ENCODE results near the gene DPF3.

Gene DPF3

DNA sequence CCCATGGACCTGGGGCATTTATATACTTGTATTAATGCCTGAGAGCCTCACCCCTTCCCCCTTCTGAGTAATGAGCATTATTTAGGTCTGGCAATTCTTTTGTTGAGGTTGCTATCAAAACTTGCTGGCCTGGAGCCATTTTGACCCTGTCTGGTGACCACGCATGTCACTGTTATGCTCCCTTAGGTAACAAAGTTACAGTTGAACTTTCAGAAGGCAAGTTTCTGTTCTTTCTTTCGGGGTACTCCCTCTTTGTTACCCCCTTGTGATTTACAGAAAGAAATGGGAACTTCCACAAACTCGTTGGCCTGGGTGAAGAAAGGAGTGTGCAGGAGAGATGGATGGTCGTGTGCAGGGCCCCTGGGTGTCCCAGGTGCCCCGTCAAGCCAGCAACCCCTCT is 305.4 kb downstream of the DPF3 start:
- no peak for DNase-seq

DNA sequence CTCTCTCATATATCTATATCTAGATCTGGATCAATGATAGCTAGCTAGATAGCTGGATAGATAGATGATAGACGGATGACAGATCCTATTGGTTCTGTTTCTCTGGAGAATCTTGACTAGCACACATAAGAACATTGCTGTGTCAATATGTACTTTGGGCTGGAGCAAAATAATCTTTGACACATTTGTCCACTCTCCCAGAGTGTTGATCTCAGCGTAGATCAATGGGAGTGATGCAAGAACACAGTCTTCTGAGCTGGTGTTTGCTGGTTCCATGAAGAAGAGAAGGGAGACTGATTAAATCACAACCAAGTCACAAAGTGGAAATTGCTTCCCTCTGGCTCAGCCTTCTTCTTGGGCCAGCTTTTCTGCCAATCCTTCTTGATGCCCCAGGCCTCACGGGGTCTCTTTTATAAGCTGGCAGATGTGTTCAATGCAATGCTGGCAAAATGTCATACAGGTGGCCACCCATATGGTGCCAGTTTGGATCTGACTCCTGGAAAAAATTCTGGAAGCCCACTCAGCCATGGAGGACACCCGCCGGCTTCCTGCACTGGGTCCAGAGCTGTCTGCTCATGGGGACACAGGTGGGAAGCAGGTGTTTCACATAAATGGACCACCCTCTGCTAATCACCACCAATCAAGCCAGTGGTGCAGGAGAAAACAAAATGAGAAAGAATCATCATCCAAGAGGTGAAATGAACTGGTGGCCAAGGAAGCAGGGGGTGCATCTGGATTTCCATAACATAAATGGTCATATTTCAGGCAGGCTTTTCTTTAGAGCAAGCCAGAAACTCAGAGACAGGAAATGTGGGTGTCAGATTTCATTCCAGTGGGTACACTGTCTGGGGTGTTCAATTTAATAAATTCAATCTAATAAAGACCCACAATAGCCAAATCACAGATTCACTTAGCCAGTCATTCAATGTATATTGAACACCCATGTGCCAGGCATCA is 310.3 kb downstream of the DPF3 start:
- DNase-seq: no peak

DNA sequence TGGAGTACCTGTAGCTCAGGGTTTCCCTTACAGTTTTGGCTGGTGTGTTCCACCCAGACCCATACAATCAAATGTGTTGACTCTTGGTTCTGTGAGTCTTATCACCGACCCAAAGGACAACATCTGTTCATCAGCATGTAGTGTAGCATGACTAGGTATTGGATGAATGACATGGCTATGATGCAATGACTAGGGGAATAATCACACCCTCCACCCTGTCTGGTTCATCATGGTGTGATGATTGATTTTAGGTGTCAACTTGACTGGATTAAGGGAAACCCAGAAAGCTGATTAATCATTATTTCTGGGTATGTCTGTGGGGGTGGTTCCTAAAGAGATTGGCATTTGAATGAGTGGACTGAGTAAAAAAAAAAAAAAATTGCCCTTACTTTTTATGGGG is 311.3 kb downstream of the DPF3 start:
- no peak for DNase-seq

DNA sequence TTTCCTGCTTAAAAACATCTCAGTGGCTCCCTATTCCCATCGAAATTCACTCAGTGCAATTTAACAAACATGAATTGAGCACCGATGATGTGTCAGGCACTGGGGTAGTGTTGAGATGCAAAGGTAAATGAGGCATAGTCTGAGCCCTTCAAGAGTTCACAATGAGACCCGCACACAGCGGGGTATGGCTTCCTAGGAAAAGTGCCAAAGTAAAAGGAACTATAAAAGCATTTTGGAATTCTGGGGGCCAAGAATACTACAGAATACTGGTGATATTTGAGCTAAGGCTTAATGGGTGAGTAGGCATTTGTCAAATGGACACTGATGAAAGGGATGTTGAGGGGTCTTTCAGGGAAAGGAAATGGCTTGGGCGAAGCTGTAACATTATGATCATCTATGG is 315.4 kb downstream of the DPF3 start:
- no peak for DNase-seq

DNA sequence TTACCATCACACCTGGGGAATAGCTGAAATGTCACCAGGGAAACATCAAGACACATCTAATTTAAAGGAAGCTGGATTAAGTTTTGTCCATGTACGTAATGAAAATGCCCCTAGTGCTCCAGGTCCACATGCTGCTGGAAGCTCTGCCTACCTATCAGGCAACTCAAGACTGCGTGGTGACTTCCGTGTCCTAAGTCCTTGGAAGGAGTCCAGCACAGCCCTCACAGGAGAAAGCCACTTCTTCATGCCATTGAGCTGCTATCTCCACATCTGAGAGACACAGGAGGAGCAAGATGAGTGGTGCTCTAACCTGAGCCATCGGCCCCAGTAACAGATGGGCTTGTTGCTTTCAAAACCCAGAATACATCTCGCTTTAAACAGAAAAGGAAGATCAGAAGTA is 316.4 kb downstream of the DPF3 start:
- no peak for DNase-seq

DNA sequence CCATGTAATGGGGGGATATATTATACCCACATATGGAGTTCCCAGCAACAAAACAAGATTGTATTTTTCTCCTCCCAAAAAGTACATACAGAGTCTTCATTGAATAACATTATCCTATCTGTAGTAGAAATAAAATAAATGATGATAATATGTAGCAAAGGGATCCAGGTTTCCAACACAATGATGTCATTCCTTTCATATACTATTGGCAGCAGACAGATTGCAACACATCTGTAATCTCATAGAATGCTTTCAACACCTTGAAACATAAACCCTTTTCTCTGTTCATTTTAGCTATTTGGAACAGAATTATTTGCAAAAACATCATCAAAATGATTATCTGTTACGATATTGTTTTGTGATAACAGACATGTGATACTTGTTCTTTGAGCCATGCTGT is 317.6 kb downstream of the DPF3 start:
- DNase-seq: no peak

DNA sequence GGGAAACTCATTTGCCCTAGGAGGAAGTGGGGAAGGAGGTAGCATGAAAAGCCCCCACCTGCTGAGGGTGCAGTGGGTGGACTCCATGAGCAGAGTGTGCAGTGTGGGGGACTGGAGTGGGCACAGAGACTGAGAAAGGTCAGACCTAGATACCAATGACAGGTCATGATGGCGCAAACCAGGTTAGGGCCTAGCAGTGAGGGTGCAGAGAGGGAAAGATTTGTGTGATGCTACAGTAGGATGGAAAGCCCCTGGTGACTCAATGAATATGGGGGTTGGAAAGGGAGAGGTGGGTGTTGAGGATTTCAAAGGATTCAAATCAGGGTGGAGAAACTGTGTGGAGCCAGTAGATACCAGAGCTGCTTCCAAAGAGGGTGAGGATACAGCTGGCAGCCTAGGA is 319.2 kb downstream of the DPF3 start:
- no peak for DNase-seq

DNA sequence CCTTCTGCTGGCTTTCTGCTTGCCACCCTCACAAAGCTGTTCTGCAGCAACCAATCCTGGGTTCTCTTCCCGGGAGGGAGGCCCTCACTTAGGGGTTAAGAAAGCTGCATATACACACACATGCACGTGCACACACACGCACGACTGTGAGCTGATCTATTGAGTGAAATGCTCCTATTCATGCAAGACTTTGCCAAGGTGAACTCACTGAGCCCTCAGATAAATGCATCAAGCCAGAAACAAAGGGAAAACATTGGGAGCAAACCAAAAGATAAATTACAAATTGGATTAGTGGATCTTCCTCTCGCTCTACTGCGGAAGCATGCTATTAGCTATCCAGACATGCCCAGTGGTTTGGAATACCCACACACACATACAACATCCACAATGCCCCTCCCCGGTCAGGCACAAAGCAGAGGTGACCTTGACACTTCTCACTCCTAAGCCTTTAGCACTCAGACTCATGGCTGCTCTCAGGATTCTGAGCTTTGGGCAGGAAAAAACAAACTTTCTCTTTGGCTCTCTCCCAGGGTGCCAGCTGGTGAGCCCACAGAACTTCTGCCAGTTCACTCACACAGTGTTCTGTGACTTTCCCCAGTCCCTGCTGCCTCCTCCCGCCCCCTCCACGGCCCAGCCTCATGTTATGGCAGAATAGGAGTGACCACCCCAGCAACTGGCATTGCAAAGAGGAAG is 320.0 kb downstream of the DPF3 start:
- DNase-seq: no peak

Data from activated CD4-positive, CD25-positive, alpha-beta regulatory T cell (primary cell).